ENCODE data around the gene FEZF2. TPM values are rescaled to one million over a fixed set of nuclear protein-coding genes. Genes with fewer than 3 reads are reported as not detected.

The FEZF2 gene
- total RNA-seq, 1 experiment from 2014 or later: not detected

- H3K79me2 ChIP-seq (ENCODE audit: low read length): no peaks in the 10 kb centered on the region
- ChIA-PET CTCF (no interaction called here), POLR2A (ENCODE audit: unreplicated experiment) (no interaction called here)
- no peak overlapping the region for H3K9ac ChIP-seq (ENCODE audit: low read length)
- no peaks in the 10 kb centered on the region for H3K9me3 ChIP-seq (ENCODE audit: low read length)
- H3K9me2 ChIP-seq (replicated peaks; ENCODE audit: low read length): no peaks in the 10 kb centered on the region
- H3K27ac ChIP-seq (ENCODE audit: low read length): no peak overlapping the region
- no peaks in the 10 kb centered on the region for H3F3A ChIP-seq (ENCODE audit: low read length, unreplicated experiment)
- no peaks in the 10 kb centered on the region for H4K20me1 ChIP-seq (ENCODE audit: low read length)
- H3K36me3 ChIP-seq (ENCODE audit: low read depth, low read length): no peaks in the 10 kb centered on the region
- intact Hi-C loops (cut with micrococcal nuclease): no loop called here
- no peak for DNase-seq
- TF ChIP-seq EZH2phosphoT487 (IDR thresholded peaks at IDR 0.05; ENCODE audit: borderline replicate concordance, low read length): no peak
- no peak for TF ChIP-seq EZH2 (IDR thresholded peaks at IDR 0.05; ENCODE audit: low read length, unreplicated experiment)
- TF ChIP-seq CTCF (conservative IDR thresholded peaks at IDR 0.05; ENCODE audit: low read depth, low read length): no peak
- ATAC-seq: no peak
- H3K4me1 ChIP-seq (ENCODE audit: insufficient read depth, low read length): no peaks in the 10 kb centered on the region
- no peak overlapping the region for H2AFZ ChIP-seq (ENCODE audit: low read length)
- H3K27me3 ChIP-seq (ENCODE audit: low read length): peaks cover 61% of the 10 kb centered on the region
- H3K4me2 ChIP-seq (ENCODE audit: low read length): no peak overlapping the region
- BruUV-seq (replicated peaks): no TSS peak
- H3K4me3 ChIP-seq (ENCODE audit: low read length): no peak overlapping the region
Measured at GRCh38 chr3:62376454-62376720, 3.0 kb upstream of the FEZF2 start.

GRCh38 chr3:62375655-62376453, 2.5 kb upstream of the FEZF2 start:
- POLR2A ChIA-PET (ENCODE audit: unreplicated experiment): no interaction called here
- Histone ChIP-seq H4K20me1 (ENCODE audit: low read length) (no peaks in the 10 kb centered on the region), H3K27ac (ENCODE audit: low read length) (no peak overlapping the region), H3K4me3 (ENCODE audit: low read length) (no peak overlapping the region), H3K9me2 (replicated peaks; ENCODE audit: low read length) (no peaks in the 10 kb centered on the region), H3K9ac (ENCODE audit: low read length) (no peak overlapping the region), H3K4me1 (ENCODE audit: insufficient read depth, low read length) (no peaks in the 10 kb centered on the region), H3K79me2 (ENCODE audit: low read length) (no peaks in the 10 kb centered on the region), H3K36me3 (ENCODE audit: low read depth, low read length) (no peaks in the 10 kb centered on the region), H3F3A (ENCODE audit: low read length, unreplicated experiment) (no peaks in the 10 kb centered on the region), H3K9me3 (ENCODE audit: low read length) (no peaks in the 10 kb centered on the region), H3K27me3 (ENCODE audit: low read length) (peaks cover 56% of the 10 kb centered on the region), H2AFZ (ENCODE audit: low read length) (no peak overlapping the region), H3K4me2 (ENCODE audit: low read length) (no peak overlapping the region)
- DNase-seq (no peak), ATAC-seq (no peak)
- intact Hi-C loops (cut with micrococcal nuclease): no loop called here
- CTCF ChIA-PET: no interaction called here
- TF ChIP-seq CTCF (conservative IDR thresholded peaks at IDR 0.05; ENCODE audit: low read depth, low read length) (no peak), EZH2 (IDR thresholded peaks at IDR 0.05; ENCODE audit: low read length, unreplicated experiment) (no peak), EZH2phosphoT487 (IDR thresholded peaks at IDR 0.05; ENCODE audit: borderline replicate concordance, low read length) (no peak)
- BruUV-seq (replicated peaks): no TSS peak

GRCh38 chr3:62374341-62375218, 1.2 kb upstream of the FEZF2 start:
- H3K4me2 ChIP-seq (ENCODE audit: low read length): peak overlapping the region; percentile 37
- no peak overlapping the region for H2AFZ ChIP-seq (ENCODE audit: low read length)

More at GRCh38 chr3:62374341-62375218, 1.2 kb upstream of the FEZF2 start:
- Histone ChIP-seq H4K20me1 (ENCODE audit: low read length) (no peaks in the 10 kb centered on the region), H3K79me2 (ENCODE audit: low read length) (no peaks in the 10 kb centered on the region), H3K4me3 (ENCODE audit: low read length) (peak overlapping the region; percentile 34), H3K9me3 (ENCODE audit: low read length) (no peaks in the 10 kb centered on the region), H3K9ac (ENCODE audit: low read length) (no peak overlapping the region), H3K36me3 (ENCODE audit: low read depth, low read length) (no peaks in the 10 kb centered on the region), H3K4me1 (ENCODE audit: insufficient read depth, low read length) (no peaks in the 10 kb centered on the region), H3F3A (ENCODE audit: low read length, unreplicated experiment) (no peaks in the 10 kb centered on the region), H3K27me3 (ENCODE audit: low read length) (peaks cover 46% of the 10 kb centered on the region), H3K9me2 (replicated peaks; ENCODE audit: low read length) (no peaks in the 10 kb centered on the region), H3K27ac (ENCODE audit: low read length) (no peak overlapping the region)
- BruUV-seq (replicated peaks): no TSS peak
- TF ChIP-seq CTCF (conservative IDR thresholded peaks at IDR 0.05; ENCODE audit: low read depth, low read length) (no peak), EZH2 (IDR thresholded peaks at IDR 0.05; ENCODE audit: low read length, unreplicated experiment) (no peak), EZH2phosphoT487 (IDR thresholded peaks at IDR 0.05; ENCODE audit: borderline replicate concordance, low read length) (no peak)
- intact Hi-C loops (cut with micrococcal nuclease): no loop called here
- POLR2A ChIA-PET (ENCODE audit: unreplicated experiment): no interaction called here
- ATAC-seq (no peak), DNase-seq (no peak)
- CTCF ChIA-PET: no interaction called here
